Thyroid gland (tissue), 4 donors: ENCODE measurements around the gene MPP2. TPM values are rescaled to one million over a fixed set of nuclear protein-coding genes. Genes with fewer than 3 reads are reported as not detected.
"Not testable (repeated sequence)": the region's sequence is repeated elsewhere in the genome, so short reads cannot be mapped to it uniquely, and the experiment has no call there.

Experiments
- DNase-seq, 2 donors: peaks; one replicate each; pipeline ENCODE4 v3.0.0-alpha.2; 2019
- H3K27ac ChIP-seq, 3 donors: fragments of 200-600 bp; sonication (generic); 1 replicate in 2 of 3; 2 replicates in 1 of 3; pipeline ENCODE4 v1.5.1; 2016 to 2019; ENCODE audit warnings: mild to moderate bottlenecking in 1 of 3, moderate library complexity in 1 of 3
- H3K27me3 ChIP-seq: fragments of 200-600 bp; sonication (generic); one replicate; pipeline ENCODE4 v1.5.1; 2019
- H3K36me3 ChIP-seq, 2 donors: fragments of 200-600 bp; sonication (generic); one replicate each; pipeline ENCODE4 v1.5.1; 2016 to 2019
- H3K4me1 ChIP-seq, 2 donors: fragments of 200-600 bp; sonication (generic); one replicate each; pipeline ENCODE4 v1.5.1; 2017 to 2019
- H3K4me3 ChIP-seq, 3 donors: fragments of 200-600 bp; sonication (generic); replicated peaks in 1 of 3; 1 replicate in 2 of 3; 2 replicates in 1 of 3; pipeline ENCODE4 v1.5.1; 2016; ENCODE audit warnings: mild to moderate bottlenecking in 1 of 3
- H3K9me3 ChIP-seq: fragments of 200-600 bp; sonication (generic); one replicate; pipeline ENCODE4 v1.5.1; 2017
- POLR2A ChIP-seq, 2 donors: fragments of 450-650 bp; IDR thresholded peaks; one replicate each; pipeline ENCODE4 v1.6.1; 2017; ENCODE audit warnings: antibody characterized with exemption in 2 of 2, mild to moderate bottlenecking in 2 of 2, moderate library complexity in 1 of 2
- WGBS, 2 donors: methylation state at CpG; one replicate each; pipeline ENCODE4 v1.1.5; 2017; 5-methylcytosine and 5-hydroxymethylcytosine counted together
- intact Hi-C: fragments of 100-400 bp; cut with DNase I; formaldehyde crosslinking; loops from one replicate; pipeline ENCODE4 v1.15.1; 2023
- total RNA-seq, 4 donors: library from RNA; depleted of rRNA; stranded (reverse); fragments of >200 nt; gene quantifications; one replicate each; pipeline ENCODE4 v1.2.3, GENCODE V29; 2016
- TF ChIP-seq, protein P1 (sequence below), 6 experiments: fragments of 200-600 bp in 3 of 6; fragments of 450-650 bp in 3 of 6; sonication (generic) in 3 of 6; IDR thresholded peaks; one replicate each; pipeline ENCODE4 v1.5.1; 2016 to 2019; ENCODE audit warnings: antibody characterized with exemption in 6 of 6, mild to moderate bottlenecking in 2 of 6, inconsistent platforms in 1 of 6, moderate library complexity in 1 of 6

MPP2 gene
- total RNA-seq, 4 donors from 2014 or later, result 6.5 to 30.8 (median 9.0) TPM

DNA sequence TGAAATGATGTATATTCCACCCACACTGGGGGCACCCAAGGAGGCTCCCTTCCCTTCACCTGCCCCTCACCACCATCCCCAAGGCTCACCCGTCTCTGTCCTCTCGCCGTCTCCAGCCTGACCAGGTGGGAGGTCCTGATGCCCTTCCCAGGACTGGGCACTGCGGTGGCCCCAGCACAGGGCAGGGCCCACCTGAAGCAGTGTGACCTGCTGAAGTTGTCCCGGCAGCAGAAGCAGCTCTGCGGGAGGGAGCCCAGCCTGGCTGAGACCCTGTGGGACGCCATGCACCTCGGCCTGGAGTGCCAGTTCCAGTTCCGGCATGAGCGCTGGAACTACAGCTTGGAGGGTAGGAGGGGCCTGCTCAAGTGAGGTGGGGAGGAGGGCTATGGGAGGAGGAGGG lies 25.0 kb upstream of the MPP2 start:
- WGBS, 2 donors, result 85 to 87% methylated on average over 6 to 7 of the region's 10 CpGs
- H3K9me3 ChIP-seq, result no peaks in the 10 kb centered on the region
- no peak for DNase-seq
- no peaks in the 10 kb centered on the region for H3K27me3 ChIP-seq
- no peak overlapping the region for H3K27ac ChIP-seq
- TF ChIP-seq, protein P1, sequence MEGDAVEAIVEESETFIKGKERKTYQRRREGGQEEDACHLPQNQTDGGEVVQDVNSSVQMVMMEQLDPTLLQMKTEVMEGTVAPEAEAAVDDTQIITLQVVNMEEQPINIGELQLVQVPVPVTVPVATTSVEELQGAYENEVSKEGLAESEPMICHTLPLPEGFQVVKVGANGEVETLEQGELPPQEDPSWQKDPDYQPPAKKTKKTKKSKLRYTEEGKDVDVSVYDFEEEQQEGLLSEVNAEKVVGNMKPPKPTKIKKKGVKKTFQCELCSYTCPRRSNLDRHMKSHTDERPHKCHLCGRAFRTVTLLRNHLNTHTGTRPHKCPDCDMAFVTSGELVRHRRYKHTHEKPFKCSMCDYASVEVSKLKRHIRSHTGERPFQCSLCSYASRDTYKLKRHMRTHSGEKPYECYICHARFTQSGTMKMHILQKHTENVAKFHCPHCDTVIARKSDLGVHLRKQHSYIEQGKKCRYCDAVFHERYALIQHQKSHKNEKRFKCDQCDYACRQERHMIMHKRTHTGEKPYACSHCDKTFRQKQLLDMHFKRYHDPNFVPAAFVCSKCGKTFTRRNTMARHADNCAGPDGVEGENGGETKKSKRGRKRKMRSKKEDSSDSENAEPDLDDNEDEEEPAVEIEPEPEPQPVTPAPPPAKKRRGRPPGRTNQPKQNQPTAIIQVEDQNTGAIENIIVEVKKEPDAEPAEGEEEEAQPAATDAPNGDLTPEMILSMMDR (IDR thresholded peaks at IDR 0.05), result no peak
- no peak for TF ChIP-seq POLR2A (IDR thresholded peaks at IDR 0.05)
- intact Hi-C loops, result no loop called here
- no peak overlapping the region for H3K4me3 ChIP-seq
- no peaks in the 10 kb centered on the region for H3K36me3 ChIP-seq
- H3K4me1 ChIP-seq, result peaks cover 0 to 11% of the 10 kb centered on the region in 2 donors

DNA sequence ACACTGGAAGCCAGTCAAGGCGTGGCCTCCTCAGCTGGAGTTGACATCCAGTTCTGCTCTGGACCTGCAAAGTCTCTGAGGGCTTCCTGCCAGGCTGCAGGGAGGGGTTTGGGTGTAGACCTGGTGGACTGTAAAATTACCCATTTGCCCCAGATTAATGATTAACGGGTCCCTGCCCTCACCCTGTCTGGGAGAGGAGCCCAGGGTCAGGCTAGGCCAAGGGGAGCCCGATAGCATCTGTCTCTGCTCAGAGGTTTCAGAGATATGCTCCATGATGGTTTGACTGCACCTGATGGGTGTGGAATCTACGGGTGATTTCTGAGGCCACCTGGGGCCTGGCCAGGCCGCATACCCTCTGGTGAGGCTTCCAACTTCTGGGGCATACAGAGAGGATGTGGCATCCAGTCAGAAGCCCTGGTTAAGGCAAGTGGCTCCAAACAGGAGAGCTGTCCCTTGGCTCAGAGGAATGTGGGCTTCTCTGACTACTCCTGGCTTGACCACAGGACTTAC lies 23.8 kb upstream of the MPP2 start:
- no peak for DNase-seq

DNA sequence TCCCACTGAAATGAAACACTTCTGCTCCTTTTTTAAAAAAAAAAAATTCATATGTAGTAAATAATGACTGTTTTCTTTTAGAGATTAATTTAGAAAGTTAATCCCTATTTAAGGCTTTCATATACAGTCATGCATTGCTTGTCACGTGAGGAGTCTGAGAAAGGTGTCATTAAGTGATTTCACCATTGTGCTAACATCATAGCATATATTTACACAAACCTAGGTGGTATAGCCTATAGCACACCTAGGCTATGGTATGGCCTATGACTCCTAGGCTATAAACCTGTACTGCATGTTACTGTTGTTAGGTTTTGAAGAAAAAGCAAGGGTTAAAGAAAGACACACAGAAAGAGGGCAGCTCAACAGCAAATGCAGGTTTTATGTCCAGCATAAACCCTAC lies 21.3 kb upstream of the MPP2 start:
- Histone ChIP-seq H3K27ac (no peak overlapping the region), H3K4me1 (peaks cover 0 to 9% of the 10 kb centered on the region in 2 donors), H3K4me3 (no peak overlapping the region), H3K9me3 (no peaks in the 10 kb centered on the region), H3K36me3 (no peaks in the 10 kb centered on the region), H3K27me3 (no peaks in the 10 kb centered on the region)
- 86 to 87% methylated on average over 1 of the region's 1 CpG for WGBS, 2 donors
- no peak for TF ChIP-seq POLR2A (IDR thresholded peaks at IDR 0.05)
- TF ChIP-seq, protein P1 (IDR thresholded peaks at IDR 0.05), result no peak
- DNase-seq, result no peak
- intact Hi-C loops, result no loop called here

More for the DNA sequence above, 23.8 kb upstream of the MPP2 start:
- H3K4me3 ChIP-seq, result no peak overlapping the region
- H3K36me3 ChIP-seq, result no peaks in the 10 kb centered on the region
- no peak overlapping the region for H3K27ac ChIP-seq
- intact Hi-C loops, result no loop called here
- H3K9me3 ChIP-seq, result no peaks in the 10 kb centered on the region
- H3K4me1 ChIP-seq, result peaks cover 0 to 17% of the 10 kb centered on the region in 2 donors
- H3K27me3 ChIP-seq, result no peaks in the 10 kb centered on the region
- TF ChIP-seq, protein P1 (IDR thresholded peaks at IDR 0.05), result no peak
- no peak for TF ChIP-seq POLR2A (IDR thresholded peaks at IDR 0.05)
- 65 to 91% methylated on average over 2 to 5 of the region's 5 CpGs for WGBS, 2 donors

DNA sequence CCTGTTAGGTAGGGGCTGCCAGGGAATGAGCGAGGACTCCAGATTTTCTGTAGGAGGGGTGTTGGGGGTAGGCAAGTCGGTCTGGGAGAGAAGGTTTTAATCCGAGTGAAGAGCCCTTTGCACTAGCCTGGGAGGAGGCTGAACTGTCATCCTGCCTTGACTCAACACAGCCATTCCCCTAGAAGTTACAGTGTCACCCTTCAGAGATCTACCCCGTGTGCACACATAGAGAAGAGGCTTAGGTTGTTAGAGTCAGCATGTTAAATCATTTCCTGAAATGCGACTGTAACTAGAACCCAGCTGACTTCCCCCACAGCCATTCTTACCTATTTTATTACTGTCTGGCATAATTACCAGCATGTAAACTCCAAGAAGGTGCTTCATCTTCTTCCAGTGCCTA lies 20.6 kb upstream of the MPP2 start:
- H3K27me3 ChIP-seq, H3K36me3 ChIP-seq, H3K4me3 ChIP-seq, intact Hi-C loops, DNase-seq, H3K9me3 ChIP-seq, H3K4me1 ChIP-seq, H3K27ac ChIP-seq: not testable (repeated sequence)
- 57 to 59% methylated on average over 5 of the region's 5 CpGs for WGBS, 2 donors

DNA sequence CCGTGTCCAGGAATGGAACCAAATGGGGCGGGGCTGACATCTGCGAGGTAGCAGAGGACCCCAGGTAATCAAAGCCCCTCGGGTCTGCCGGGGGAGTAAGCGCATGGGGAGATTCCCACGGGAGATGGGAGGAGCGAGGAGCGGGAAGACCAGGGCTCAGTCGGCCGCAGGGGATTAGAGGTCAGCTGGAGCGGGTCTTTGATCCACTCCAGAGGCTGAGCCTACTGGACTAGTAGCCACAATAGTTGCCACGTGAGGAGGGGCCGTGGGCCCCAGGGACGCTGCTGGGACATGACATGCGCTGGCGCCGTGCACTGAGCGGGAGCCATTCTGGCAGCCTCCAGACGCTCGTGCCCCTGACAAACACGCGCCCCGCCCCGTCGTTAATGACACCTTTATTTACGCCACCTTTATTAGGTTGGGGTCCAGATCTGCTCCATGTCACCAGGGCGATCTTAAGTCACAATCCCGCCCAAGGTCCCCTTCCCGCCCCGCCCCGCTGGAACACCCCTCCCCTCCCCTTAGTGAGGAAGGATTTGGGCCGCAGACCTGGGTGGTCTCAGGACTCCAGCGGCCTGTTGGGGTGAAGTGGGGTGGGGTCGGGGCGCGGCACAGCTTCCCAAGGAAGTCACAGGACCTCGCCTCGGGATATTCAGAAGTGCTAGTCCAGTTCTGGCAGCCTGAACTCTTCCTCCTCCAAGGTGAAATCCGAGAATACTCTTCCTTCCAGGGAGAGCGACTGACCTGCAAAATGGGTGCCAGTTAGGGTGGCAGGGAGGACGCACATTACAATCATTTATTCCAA lies 19.9 kb upstream of the MPP2 start:
- WGBS, 2 donors, result 1 to 3% methylated on average over 13 to 39 of the region's 42 CpGs
- Histone ChIP-seq H3K4me3 (peak overlapping the region in 2 of 3 donors; percentile 8 to 15), H3K36me3 (no peaks in the 10 kb centered on the region), H3K27ac (no peak overlapping the region), H3K9me3 (no peaks in the 10 kb centered on the region), H3K27me3 (no peaks in the 10 kb centered on the region), H3K4me1 (peaks cover 0 to 9% of the 10 kb centered on the region in 2 donors)
- DNase-seq, result peak; percentile 23 to 34
- TF ChIP-seq, protein P1 (IDR thresholded peaks at IDR 0.05), result no peak
- no peak for TF ChIP-seq POLR2A (IDR thresholded peaks at IDR 0.05)
- intact Hi-C loops, result no loop called here
